ENCODE data around the gene ADAT3.

ADAT3 gene

DNA sequence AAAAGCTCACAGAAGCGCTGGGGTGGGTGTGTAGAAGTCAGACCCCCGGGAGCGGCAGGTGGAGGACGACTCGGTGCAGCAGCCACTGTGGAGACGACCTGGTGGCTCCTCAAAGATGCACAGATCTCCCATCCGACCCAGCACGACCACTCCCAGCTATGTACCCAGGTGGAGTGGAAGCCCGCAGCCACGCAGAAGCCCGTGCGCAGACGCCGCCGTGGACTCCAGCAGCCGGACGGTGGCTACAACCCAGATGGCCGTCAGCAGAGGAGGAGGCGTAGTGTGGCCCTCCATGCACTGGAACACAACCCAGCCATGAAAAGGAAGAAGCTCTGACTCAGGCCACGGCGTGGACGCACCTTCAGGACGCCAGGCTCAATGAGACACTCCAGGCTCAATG, 57.5 kb downstream of the ADAT3 start:
- H3K4me3 ChIP-seq (ENCODE audit: low read depth, low read length): no peak overlapping the region
- TF ChIP-seq, protein P1, sequence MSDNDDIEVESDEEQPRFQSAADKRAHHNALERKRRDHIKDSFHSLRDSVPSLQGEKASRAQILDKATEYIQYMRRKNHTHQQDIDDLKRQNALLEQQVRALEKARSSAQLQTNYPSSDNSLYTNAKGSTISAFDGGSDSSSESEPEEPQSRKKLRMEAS (IDR thresholded peaks at IDR 0.05; ENCODE audit: low read depth, low read length): no peak
- no peak for TF ChIP-seq POLR2A (IDR thresholded peaks at IDR 0.05; ENCODE audit: extremely low read depth, insufficient read length)
- TF ChIP-seq, protein P2, sequence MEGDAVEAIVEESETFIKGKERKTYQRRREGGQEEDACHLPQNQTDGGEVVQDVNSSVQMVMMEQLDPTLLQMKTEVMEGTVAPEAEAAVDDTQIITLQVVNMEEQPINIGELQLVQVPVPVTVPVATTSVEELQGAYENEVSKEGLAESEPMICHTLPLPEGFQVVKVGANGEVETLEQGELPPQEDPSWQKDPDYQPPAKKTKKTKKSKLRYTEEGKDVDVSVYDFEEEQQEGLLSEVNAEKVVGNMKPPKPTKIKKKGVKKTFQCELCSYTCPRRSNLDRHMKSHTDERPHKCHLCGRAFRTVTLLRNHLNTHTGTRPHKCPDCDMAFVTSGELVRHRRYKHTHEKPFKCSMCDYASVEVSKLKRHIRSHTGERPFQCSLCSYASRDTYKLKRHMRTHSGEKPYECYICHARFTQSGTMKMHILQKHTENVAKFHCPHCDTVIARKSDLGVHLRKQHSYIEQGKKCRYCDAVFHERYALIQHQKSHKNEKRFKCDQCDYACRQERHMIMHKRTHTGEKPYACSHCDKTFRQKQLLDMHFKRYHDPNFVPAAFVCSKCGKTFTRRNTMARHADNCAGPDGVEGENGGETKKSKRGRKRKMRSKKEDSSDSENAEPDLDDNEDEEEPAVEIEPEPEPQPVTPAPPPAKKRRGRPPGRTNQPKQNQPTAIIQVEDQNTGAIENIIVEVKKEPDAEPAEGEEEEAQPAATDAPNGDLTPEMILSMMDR (IDR thresholded peaks at IDR 0.05; ENCODE audit: low read depth, low read length): no peak
- no peak for TF ChIP-seq MYC (IDR thresholded peaks at IDR 0.05; ENCODE audit: low read depth, low read length)
- no peak for DNase-seq (ENCODE audit: low read depth)

Measured in NB4 (cell line).